ENCODE data around the gene GJD2.

GJD2 gene

DNA sequence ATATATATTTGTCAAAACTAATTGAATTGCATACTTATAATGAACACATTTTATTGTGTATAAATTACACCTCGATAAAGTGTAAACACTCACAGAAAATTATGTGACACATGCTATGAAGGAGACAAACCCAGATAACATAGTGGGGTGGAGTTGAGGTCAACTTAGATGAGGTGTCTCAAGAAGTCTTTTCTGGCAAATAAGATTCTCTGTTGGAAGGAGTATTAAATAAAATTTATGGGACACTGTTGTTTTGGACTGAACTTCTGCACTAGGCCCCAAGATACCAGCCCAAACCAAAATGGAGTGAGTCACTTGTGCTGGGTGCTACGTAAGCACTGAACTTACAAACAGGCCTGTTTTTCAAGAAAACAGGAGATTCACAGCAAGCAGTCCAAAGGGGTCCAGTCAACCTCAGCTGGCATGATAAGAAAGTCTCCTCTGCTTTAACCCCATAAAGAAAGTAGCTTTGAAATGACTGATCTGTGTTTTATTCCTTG, 21.9 kb upstream of the GJD2 start:
- DNase-seq (ENCODE audit: extremely low spot score, insufficient read length, low read depth), result no peak
- no peak for FAIRE-seq

DNA sequence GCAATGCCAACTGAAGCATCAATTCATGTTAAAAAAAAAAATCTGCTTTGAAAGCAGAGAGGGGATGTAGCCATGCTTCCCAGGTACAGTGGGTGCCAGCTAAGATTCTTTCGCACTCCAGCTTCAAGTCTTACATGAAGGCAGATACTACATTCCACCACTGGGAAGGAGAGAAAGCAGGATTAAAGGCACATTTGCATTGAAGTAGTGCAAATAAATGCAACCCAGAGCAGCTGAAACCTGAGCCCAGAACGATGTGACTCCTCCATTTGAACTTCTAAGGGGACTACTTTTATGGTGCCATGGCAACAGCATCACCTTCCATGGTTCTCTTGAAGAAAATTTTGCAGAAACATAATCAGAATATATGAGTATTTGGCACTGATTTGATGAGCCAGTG, 19.1 kb upstream of the GJD2 start:
- DNase-seq (ENCODE audit: extremely low spot score, insufficient read length, low read depth), result no peak
- no peak for FAIRE-seq

DNA sequence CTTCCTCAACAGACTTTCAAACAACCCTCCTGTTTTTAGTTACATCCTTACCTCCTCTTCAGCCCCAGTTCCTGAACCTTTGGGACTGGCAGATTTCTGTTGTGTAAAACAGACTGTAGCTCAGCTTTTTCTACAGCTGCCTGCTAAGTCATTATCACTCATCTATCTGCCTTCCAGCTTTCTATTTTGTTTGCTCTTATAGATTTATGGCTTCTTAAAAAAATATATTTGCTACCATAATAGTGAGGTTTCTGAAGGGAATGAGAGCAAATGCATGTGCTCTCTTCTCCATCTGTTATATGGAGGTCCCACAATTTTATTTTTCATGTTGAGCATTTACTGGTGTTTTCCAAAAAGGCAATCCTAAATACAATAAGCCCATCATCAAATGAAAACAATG, 18.2 kb upstream of the GJD2 start:
- FAIRE-seq (no peak), DNase-seq (ENCODE audit: extremely low spot score, insufficient read length, low read depth) (no peak)

DNA sequence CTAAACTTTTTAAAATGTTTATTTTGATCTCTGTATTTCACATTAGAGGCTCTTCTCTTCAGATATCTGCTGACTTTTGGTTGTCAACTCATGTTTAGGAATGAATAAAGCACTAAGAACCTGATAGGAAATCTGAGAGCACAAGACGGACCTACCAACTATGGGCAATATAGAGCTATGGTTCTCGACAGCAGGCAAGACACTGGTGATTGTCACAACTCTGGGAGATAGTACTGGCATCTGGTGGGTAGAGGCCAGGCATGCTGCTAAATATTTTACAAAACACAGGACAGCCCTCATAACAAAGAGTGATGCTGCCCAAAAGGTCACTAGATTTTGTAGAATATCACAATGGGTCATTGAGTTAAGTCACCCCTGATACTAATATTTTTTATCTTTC, 17.5 kb upstream of the GJD2 start:
- DNase-seq (ENCODE audit: extremely low spot score, insufficient read length, low read depth), result no peak
- FAIRE-seq, result no peak

DNA sequence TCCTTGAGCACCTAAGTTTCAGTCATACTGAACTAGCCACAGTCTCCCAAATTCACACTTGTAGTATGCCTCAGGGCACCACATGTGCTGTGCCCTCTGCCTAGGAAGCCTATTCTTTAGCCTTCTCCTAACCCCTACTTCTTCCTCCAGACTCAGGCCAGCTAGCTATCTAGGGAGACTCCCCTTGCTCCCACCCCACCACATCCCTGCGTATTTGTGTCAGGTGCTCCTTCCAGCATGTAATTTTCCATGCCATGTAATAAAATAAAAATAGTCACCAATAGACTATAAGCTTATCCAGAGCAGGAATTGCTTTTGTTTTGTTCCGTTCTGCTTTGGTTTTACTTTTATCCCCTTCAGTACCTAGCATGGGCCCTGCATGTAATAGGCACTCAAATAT, 14.9 kb upstream of the GJD2 start:
- FAIRE-seq (no peak), DNase-seq (ENCODE audit: extremely low spot score, insufficient read length, low read depth) (no peak)

DNA sequence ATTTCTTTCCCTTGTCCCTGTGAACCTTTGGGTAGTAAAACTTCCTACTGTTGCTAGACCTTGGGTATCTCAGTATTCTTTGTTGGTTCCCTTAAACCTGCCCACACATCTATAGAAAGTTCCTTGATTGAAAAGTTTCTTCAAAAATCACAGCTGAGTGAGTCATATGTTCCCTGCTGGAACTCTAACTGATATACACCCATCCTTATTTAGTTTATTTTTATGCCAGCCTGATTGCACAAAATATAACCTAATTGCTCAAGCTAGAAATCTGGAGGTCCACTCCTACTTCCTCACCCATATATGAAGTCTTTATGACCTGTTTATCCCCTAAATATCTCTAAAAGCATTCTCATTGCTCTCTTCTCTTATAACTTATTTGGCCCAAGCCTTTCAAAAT, 13.7 kb upstream of the GJD2 start:
- DNase-seq (ENCODE audit: extremely low spot score, insufficient read length, low read depth) (no peak), FAIRE-seq (no peak)

DNA sequence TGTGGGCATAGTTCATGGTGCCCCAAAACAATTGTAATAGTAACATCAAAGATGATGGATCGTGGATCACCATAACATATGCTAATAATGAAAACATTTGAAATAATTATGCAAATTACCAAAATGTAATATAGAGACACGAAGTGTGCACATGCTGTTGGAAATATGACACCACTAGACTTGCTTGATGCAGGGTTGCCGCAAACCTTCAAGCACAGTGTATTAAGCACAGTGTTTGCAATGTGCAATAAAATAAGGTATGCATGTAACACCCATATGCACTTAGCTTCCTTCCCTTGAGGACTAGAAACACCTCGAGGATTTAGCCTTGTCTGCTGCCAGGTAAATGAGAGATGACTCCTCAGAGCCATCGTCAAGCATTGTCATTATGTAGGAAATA, 10.9 kb upstream of the GJD2 start:
- FAIRE-seq (no peak), DNase-seq (ENCODE audit: extremely low spot score, insufficient read length, low read depth) (no peak)

DNA sequence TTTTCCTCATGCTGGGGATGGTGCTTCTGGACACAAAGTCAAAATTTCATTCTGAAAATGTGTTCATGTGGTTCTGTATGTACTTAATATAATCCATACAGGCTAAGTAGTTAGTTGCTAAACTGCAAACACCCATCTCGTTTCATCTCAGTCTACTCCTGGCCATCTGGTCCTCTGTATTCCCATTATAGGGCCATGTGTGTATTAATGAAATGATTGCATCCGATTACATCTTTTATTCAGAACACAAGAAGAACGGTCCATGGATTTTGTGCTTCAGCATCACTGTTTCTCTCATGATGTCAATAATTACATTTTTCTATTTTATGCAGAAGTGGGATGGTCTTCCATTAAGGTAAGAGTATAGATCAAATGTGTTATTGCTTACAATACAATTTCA, 6.1 kb upstream of the GJD2 start:
- DNase-seq (ENCODE audit: extremely low spot score, insufficient read length, low read depth), result no peak

DNA sequence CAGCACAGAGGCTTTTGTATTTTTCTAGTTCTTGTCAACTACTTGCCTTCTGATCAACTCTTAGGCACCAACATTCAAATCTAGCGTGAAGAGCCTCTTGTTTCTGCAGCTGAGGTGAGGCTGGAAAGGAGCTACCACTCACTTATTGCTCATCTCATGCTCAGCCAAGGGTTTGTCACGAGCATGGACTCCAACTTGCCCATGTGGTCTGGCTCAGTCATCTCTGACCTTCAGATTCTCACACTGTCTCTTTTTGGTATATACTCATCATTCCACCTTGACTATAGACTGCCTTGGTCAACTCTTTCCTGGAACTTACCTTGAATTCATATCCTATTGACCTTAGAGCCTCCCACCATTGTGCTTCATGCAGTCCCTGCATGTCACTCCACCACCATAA, 5.2 kb upstream of the GJD2 start:
- DNase-seq (ENCODE audit: extremely low spot score, insufficient read length, low read depth) (no peak), FAIRE-seq (no peak)

More for the DNA sequence above, 6.1 kb upstream of the GJD2 start:
- no peak for FAIRE-seq

DNA sequence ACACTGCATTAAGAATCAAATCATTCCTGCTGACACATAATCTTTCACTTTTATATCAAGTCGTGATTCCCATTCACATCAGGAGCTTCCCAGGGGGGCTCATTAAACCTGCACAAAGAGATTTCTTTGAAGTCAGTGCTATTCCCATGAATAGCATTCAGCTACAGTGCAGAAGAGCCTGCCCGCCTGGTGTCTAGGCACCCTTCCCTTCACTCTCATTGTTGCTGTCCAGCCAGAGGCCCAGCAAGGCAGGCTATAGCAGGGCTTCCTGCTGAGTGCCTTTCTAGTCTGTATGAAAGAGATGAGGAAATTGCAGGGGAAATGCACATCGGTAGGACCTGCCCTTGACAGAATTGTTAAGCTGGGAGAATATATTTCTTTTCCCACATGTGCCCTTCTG, 4.5 kb upstream of the GJD2 start:
- FAIRE-seq (no peak), DNase-seq (ENCODE audit: extremely low spot score, insufficient read length, low read depth) (no peak)

DNA sequence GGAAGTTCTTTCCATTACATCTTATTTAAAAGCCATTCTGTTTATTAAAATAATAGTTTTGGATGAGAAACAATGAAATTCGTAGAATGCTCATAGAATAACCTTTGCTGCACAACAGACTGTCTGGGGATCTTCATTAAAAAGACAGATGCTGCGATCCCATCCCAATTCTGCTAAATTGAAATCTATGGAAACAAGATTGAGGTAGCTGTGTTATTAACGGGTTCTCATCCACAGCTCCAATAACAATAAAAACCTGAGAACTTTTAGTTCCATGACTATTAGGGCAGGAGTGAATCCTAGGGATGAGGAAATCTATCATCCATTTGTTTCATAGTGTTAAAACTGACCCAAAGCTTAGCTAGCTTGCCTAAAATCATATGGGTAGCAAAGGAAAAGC, 2.5 kb upstream of the GJD2 start:
- DNase-seq (ENCODE audit: extremely low spot score, insufficient read length, low read depth), result no peak
- no peak for FAIRE-seq

DNA sequence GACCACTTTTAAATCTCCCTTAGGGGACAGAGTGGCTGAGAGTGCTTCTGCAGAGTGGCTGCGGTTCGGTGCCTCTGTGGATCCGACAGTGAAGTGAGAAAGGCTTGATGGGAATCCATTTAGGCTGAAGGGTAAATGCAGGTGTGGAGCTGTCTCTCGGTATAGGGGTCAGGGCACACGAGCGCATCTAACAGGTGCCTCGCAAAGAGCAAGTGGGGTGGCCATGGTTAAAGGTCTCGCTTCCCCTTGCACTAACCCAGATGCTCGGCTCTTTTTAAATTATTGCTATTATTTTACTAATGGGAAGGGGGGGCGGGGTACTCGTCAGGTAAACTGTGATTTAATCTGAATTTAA, 598 bp upstream of the GJD2 start:
- FAIRE-seq, result no peak

DNA sequence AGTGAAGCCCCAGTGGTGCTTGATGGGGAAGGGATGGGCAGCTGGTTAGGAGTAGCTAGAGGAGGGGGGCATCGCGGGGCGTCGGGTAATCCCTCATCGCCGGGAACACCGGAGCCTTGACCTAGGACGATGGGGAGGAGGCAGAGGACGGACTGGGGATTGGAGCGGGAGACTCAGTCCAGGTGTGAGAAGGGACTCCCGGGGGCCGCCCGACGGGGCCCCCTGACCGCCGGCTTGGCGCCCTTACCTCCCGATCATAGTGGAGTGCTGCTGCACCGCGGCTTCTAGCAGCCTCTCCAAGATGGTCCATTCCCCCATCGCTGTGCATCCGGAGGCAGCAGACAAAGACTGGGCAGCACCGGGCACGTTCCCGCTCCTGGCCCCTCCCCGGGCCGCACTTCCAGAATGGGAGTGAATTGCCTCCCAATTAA, 612 bp downstream of the GJD2 start:
- no peak for FAIRE-seq

More for the DNA sequence above, 598 bp upstream of the GJD2 start:
- no peak for DNase-seq (ENCODE audit: extremely low spot score, insufficient read length, low read depth)

DNA sequence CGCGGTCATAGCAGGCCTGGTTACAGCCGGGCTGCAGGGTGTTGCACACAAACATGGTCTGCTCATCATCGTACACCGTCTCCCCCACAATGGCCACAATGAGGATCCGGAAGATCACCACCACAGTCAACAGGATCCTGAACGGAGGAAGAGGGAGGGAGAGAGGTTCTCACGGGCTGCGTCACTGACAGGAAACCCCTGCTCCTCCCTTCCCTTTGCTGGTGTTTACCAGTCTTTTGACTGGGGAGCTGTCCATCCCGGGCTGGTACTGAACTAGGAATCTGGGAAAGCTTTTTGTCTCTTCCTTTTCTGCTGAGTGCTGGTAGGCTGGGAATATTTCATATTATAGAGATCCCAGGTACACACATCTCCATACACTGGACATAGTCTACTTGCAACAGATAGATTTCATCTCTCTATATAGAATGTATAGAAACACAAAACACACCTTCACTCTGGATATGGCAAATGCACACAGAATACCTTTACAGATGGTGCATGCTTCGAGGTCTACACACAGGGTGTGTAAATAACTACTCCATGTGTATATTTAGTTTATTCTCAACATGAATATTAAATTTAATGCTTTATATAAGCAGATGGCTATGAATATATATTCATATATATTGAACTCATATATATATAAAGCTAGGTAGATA, 1.4 kb downstream of the GJD2 start:
- FAIRE-seq, result no peak
- no peak for DNase-seq (ENCODE audit: extremely low spot score, insufficient read length, low read depth)

More for the DNA sequence above, 612 bp downstream of the GJD2 start:
- no peak for DNase-seq (ENCODE audit: extremely low spot score, insufficient read length, low read depth)

DNA sequence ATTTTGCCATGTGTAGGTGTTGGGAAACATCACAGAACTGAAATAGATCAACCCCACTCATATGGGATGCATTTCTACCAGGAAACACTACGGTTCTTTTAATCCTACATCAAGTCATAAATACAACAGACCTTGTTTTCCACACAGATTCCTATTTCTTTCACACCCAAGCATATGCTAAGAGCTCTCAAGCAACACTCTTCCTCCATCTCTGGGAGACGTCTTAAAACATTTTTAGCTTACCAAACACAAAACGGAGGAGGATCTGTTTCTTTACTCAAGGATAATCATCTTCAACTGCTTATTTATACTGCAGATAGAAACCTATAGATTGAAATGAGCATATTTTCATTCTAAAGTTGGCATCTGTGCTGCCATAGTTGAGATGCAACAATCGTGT, 5.1 kb downstream of the GJD2 start:
- no peak for DNase-seq (ENCODE audit: extremely low spot score, insufficient read length, low read depth)
- no peak for FAIRE-seq

DNA sequence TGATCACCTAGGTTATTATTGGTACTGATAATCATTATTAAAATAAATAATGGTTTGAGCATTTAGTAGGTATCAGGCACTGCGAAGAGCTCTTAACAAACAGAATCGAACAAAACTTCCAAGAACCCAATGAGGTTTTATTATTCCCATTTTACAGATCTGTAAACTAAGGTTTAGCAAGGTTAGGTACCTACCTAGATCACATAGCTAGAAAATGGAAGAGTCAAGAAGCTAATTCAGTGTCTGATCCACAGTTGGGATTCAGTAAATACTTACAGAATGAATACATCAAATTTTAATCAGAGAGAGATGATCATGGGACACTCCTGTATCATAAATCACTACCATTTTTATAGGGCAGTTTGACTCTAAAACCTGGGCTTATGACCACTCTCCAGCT, 15.5 kb downstream of the GJD2 start:
- FAIRE-seq (no peak), DNase-seq (ENCODE audit: extremely low spot score, insufficient read length, low read depth) (no peak)

DNA sequence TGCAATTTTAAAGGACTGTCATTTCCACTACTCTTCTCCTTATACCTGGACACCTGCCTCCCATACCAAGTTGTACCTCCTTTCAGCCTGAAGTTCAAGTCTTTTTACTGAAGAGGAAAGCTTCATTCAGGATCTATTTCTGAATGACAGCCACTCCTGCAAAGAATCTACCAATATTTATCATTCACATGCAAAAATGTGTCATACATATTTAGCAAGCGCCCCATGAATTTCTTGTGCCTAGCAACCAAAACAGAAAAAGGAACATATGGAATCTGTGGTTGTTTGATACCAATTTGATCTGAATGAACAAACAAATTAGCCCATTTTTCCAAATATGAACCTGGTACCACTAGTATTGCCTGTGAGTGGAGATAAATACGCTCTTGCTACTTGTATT, 16.8 kb downstream of the GJD2 start:
- FAIRE-seq (no peak), DNase-seq (ENCODE audit: extremely low spot score, insufficient read length, low read depth) (no peak)

DNA sequence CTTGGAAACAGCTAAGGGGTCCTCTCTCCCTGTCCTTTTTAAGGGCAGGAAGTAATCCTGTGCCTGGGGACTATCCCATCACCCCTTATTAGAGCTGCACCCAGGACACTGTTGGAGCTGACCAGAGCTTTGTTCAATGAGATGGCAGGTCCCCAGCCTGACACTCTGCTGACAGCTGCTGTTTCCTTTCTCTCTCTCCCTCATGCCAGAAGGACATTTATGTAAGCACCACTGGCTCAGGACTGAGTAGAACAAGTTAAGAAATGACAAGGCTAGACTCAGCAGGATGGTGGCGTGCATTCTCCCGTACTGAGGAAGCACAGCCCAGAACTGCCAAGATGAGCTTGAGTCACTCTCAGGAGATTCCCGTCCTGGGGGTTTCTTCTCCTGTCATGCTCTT, 17.3 kb downstream of the GJD2 start:
- DNase-seq (ENCODE audit: extremely low spot score, insufficient read length, low read depth), result no peak
- no peak for FAIRE-seq

DNA sequence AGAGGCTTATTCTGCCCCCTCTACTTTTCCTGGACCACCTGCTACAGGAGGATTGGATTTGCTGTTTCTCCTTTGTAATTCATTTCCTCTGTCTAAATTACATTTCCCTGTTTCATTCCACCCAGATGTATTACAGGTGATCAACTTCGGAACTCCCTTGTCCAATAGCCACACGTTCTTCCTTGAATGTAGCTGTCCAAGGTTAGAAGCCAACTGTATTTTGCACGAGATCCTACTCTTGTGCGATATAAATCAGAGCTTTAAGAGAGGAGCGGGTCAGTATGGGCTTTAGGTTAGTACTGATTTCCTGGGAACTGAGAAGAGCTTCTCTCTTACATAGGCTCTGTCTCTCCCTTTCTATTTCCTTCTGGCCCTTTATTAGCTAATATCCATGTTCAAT, 20.5 kb downstream of the GJD2 start:
- DNase-seq (ENCODE audit: extremely low spot score, insufficient read length, low read depth) (no peak), FAIRE-seq (no peak)

DNA sequence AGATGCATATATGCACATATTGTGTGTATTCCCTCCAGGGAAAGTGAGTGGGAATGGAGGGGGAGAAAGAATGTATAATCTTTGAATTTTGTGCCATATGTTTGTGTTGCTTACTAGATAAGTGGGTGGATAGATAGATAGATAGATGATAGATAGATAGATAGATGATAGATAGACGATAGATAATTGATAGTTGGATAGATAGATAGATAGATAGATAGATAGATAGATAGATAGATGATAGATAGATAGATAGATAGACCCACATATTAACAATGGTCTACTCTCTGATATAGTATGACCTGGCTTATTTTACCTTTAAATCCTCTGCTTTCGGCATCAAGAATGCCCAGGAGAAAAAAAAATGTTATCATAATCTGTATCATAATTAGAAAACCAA, 21.2 kb downstream of the GJD2 start:
- no peak for FAIRE-seq
- DNase-seq (ENCODE audit: extremely low spot score, insufficient read length, low read depth), result no peak

DNA sequence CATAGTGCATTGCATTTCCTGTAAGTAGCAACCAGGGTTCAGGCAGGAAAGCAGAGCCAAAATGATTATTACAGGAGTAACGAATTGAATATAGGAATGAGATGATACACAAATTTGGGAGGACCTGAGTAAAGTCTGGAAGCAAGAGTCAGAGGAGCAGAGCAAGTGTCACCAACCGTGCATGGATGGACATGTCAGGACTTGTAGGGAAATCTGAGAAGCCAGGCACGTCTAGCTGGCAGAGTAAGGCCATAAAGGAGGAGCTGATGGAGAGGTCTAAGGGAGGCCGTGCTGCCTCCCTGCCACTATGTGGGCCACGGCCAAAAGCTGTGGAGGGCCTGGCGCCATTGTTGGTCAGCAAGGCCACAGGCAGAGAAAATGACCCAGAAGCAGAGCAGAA, 22.4 kb downstream of the GJD2 start:
- DNase-seq (ENCODE audit: extremely low spot score, insufficient read length, low read depth) (no peak), FAIRE-seq (no peak)

DNA sequence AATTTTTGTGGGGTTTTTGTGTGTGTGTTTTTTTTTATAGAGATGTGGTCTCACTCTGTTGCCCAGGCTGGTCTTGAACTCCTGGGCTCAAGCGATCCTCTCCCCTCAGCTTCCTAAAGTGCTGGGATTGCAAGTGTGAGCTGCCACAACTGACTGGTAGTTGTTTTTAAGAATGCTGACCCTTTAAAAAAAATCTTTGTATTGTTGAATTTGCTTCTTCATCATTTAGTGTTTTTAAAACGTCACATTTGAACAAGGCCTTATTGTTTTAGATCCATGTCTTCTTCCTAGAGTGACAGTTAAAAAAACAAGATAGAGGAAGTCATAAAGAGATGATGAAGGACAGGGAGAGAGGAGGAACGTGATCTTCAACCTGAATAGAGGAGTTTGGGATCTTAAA, 24.1 kb downstream of the GJD2 start:
- FAIRE-seq (no peak), DNase-seq (ENCODE audit: extremely low spot score, insufficient read length, low read depth) (no peak)

DNA sequence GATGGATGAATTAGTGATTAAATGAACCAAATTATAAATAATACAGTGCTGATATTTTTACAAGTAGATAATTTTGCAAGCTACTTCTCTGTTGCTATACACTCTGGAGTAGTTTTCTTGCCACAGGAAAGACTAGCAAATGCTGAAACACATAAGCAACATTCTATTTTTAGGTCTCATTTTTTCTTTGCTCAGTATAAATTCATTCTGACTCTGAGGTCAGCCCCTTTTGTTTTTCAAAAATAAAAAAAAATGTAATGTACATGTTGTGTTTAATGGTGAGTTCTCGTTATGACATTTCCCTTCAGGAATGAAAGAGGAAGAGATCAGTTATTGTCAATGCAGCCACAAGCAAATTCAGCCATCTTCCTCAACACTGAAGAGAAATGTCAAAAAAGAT, 24.9 kb downstream of the GJD2 start:
- DNase-seq (ENCODE audit: extremely low spot score, insufficient read length, low read depth) (no peak), FAIRE-seq (no peak)
